Adrenal gland (tissue), 12 donors: ENCODE data around the gene IL4R. TPM values are rescaled to one million over a fixed set of nuclear protein-coding genes. Genes with fewer than 3 reads are reported as not detected.
"Not testable (repeated sequence)": the region's sequence is repeated elsewhere in the genome, so short reads cannot be mapped to it uniquely, and the experiment has no call there.

Experiments used
- DNase-seq, 7 donors: peaks; one replicate each; pipeline ENCODE4 v3.0.0-alpha.2; 2019 to 2020
- H3K27ac ChIP-seq, 5 donors: fragments of 200-600 bp; sonication (generic) in 4 of 5; 1 replicate in 3 of 5; 2 replicates in 2 of 5; pipeline versions ENCODE4 v1.5.1 to v1.8.0; 2016 to 2020; ENCODE audit warnings: mild to moderate bottlenecking in 1 of 5
- H3K27me3 ChIP-seq: fragments of 200-600 bp; 2 replicates; pipeline ENCODE4 v1.8.0; 2021
- H3K36me3 ChIP-seq, 2 donors: fragments of 200-600 bp; replicated peaks in 1 of 2; 1 replicate in 1 of 2; 2 replicates in 1 of 2; pipeline versions ENCODE4 v1.5.1 to v1.8.0; 2018 to 2022
- H3K4me1 ChIP-seq, 2 donors: fragments of 200-600 bp; replicated peaks in 1 of 2; 1 replicate in 1 of 2; 2 replicates in 1 of 2; pipeline versions ENCODE4 v1.5.1 to v1.8.0; 2018 to 2021
- H3K4me3 ChIP-seq, 4 donors: fragments of 200-600 bp; sonication (generic) in 3 of 4; one replicate each; pipeline ENCODE4 v1.5.1; 2016 to 2018
- H3K9me3 ChIP-seq, 3 donors: fragments of 200-600 bp; sonication (generic) in 1 of 3; replicated peaks in 1 of 3; 1 replicate in 2 of 3; 2 replicates in 1 of 3; pipeline versions ENCODE4 v1.5.1 to v1.8.0; 2016 to 2021
- CTCF ChIP-seq, 6 experiments: fragments of 450-650 bp in 4 of 6; fragments of 200-600 bp in 2 of 6; sonication (generic) in 1 of 6; IDR thresholded peaks; 1 replicate in 5 of 6; 2 replicates in 1 of 6; pipeline versions ENCODE4 v1.5.1 to v1.8.0; 2016 to 2021; ENCODE audit warnings: antibody characterized with exemption in 6 of 6, mild to moderate bottlenecking in 2 of 6, moderate library complexity in 1 of 6
- POLR2A ChIP-seq, 2 donors: fragments of 450-650 bp; IDR thresholded peaks; one replicate each; pipeline ENCODE4 v1.6.1; 2017; ENCODE audit warnings: antibody characterized with exemption in 2 of 2, mild to moderate bottlenecking in 2 of 2, moderate library complexity in 1 of 2
- WGBS, 4 donors: extraction: QIAGEN DNeasy Blood & Tissue Kit in 2 of 4; methylation state at CpG; one replicate each; pipeline versions ENCODE4 v1.1.5 to v1.1.7; 2013 to 2017; 5-methylcytosine and 5-hydroxymethylcytosine counted together
- intact Hi-C, 2 donors: fragments of 100-400 bp; cut with DNase I; formaldehyde crosslinking; loops; one replicate each; pipeline versions ENCODE4 v1.14.1 to v1.15.0; 2022 to 2023
- polyA plus RNA-seq, 3 donors: library from polyadenylated mRNA; stranded (reverse); fragments of 200-250 nt in 2 of 3; fragments of 350-450 nt in 1 of 3; fragmentation: Illumina TruSeq in 1 of 3; extraction: RNeasy Lipid Tissue Mini Kit (QIAGEN cat#74804) in 1 of 3; gene quantifications; one replicate each; pipeline ENCODE4 v1.2.3, GENCODE V29; 2013 to 2014
- total RNA-seq, 9 donors: library from RNA; depleted of rRNA in 4 of 9; stranded (reverse); fragments of >200 nt in 4 of 9; fragments of 120-200 nt in 1 of 9; fragmentation: NEBNext Ultra II Directional in 1 of 9; extraction: Animal tissue kit (Norgen Biotek cat#: 25700) in 1 of 9; gene quantifications; one replicate each; pipeline versions ENCODE4 v1.1.0 to v1.2.4, GENCODE V29; 2013 to 2023
- donor health status: healthy with polysubstance abuse.
- donor health status: Bipolar disorder and iron deficiency.
- donor health status: DM: yes; HTN: yes; CAD: no.
- donor health status: DM: no; HTN: no; CAD: no.
- donor health status: DM: no; HTN: no; CAD: no.
- donor health status: DM: yes; HTN: yes; CAD: no.

Gene IL4R
- total and polyA plus RNA-seq, 12 donors = 3.1 to 142 (median 50.0) TPM

- no peak for TF ChIP-seq CTCF (IDR thresholded peaks at IDR 0.05)
- TF ChIP-seq POLR2A (IDR thresholded peaks at IDR 0.05) = no peak
- H3K27me3 ChIP-seq = no peaks in the 10 kb centered on the region
- DNase-seq = peak in 1 of 7 donors; percentile 9
- no peak overlapping the region for H3K4me3 ChIP-seq
- intact Hi-C loops = no loop called here
- peaks cover 5 to 17% of the 10 kb centered on the region in 2 donors for H3K4me1 ChIP-seq
- no peaks in the 10 kb centered on the region for H3K9me3 ChIP-seq
- no peak overlapping the region for H3K27ac ChIP-seq
- no peaks in the 10 kb centered on the region for H3K36me3 ChIP-seq
- 95 to 100% (median 98%) methylated on average over 4 of the region's 4 CpGs for WGBS, 4 donors
Measured at GRCh38 chr16:27270349-27270748, 43.4 kb upstream of the IL4R start.

GRCh38 chr16:27272076-27272475 is 41.7 kb upstream of the IL4R start:
- peaks cover 5 to 17% of the 10 kb centered on the region in 2 donors for H3K4me1 ChIP-seq
- H3K9me3 ChIP-seq = no peaks in the 10 kb centered on the region
- no peaks in the 10 kb centered on the region for H3K27me3 ChIP-seq
- 85 to 95% (median 92%) methylated on average over 4 of the region's 4 CpGs for WGBS, 4 donors
- H3K4me3 ChIP-seq = no peak overlapping the region
- no peak for TF ChIP-seq POLR2A (IDR thresholded peaks at IDR 0.05)
- TF ChIP-seq CTCF (IDR thresholded peaks at IDR 0.05) = no peak
- no peak for DNase-seq
- H3K27ac ChIP-seq = no peak overlapping the region
- intact Hi-C loops = no loop called here
- H3K36me3 ChIP-seq = no peaks in the 10 kb centered on the region

- 96 to 99% (median 97%) methylated on average over 7 of the region's 7 CpGs for WGBS, 4 donors
- H3K4me3 ChIP-seq, intact Hi-C loops, H3K36me3 ChIP-seq, H3K27ac ChIP-seq, H3K9me3 ChIP-seq, H3K27me3 ChIP-seq: not testable (repeated sequence)
- DNase-seq = peak in 1 of 7 donors; percentile 2
- peaks cover 5 to 15% of the 10 kb centered on the region in 2 donors for H3K4me1 ChIP-seq
Measured at GRCh38 chr16:27272697-27273096, 41.1 kb upstream of the IL4R start.

GRCh38 chr16:27273330-27273669 is 40.5 kb upstream of the IL4R start:
- Histone ChIP-seq H3K27me3 (no peaks in the 10 kb centered on the region), H3K36me3 (no peaks in the 10 kb centered on the region), H3K4me1 (peaks cover 5 to 8% of the 10 kb centered on the region in 2 donors), H3K27ac (no peak overlapping the region), H3K4me3 (no peak overlapping the region), H3K9me3 (no peaks in the 10 kb centered on the region)
- intact Hi-C loops = no loop called here
- no peak for DNase-seq
- WGBS, 4 donors = 90 to 95% (median 93%) methylated on average over 4 of the region's 4 CpGs
- no peak for TF ChIP-seq CTCF (IDR thresholded peaks at IDR 0.05)
- TF ChIP-seq POLR2A (IDR thresholded peaks at IDR 0.05) = no peak

GRCh38 chr16:27273670-27274423 is 39.9 kb upstream of the IL4R start:
- intact Hi-C loops = no loop called here
- H3K9me3 ChIP-seq = no peaks in the 10 kb centered on the region

GRCh38 chr16:27274424-27274874 is 39.3 kb upstream of the IL4R start:
- H3K9me3 ChIP-seq, H3K36me3 ChIP-seq, H3K4me3 ChIP-seq, DNase-seq, H3K27ac ChIP-seq, H3K4me1 ChIP-seq, H3K27me3 ChIP-seq, intact Hi-C loops: not testable (repeated sequence)
- 89 to 92% (median 90%) methylated on average over 7 of the region's 7 CpGs for WGBS, 4 donors

More at GRCh38 chr16:27273670-27274423, 39.9 kb upstream of the IL4R start:
- Histone ChIP-seq H3K4me1 (peaks cover 5 to 7% of the 10 kb centered on the region in 2 donors), H3K27ac (no peak overlapping the region), H3K36me3 (no peaks in the 10 kb centered on the region), H3K27me3 (no peaks in the 10 kb centered on the region), H3K4me3 (no peak overlapping the region)
- TF ChIP-seq POLR2A (IDR thresholded peaks at IDR 0.05) (no peak), CTCF (IDR thresholded peaks at IDR 0.05) (no peak)
- no peak for DNase-seq
- 79 to 84% (median 82%) methylated on average over 8 of the region's 8 CpGs for WGBS, 4 donors
